Lung (tissue), 12 donors: ENCODE data around the gene BAIAP2. TPM values are rescaled to one million over a fixed set of nuclear protein-coding genes. Genes with fewer than 3 reads are reported as not detected.
A peak's percentile ranks its signal among the peaks of the same experiment; 100 is the strongest.

Source experiments
- ATAC-seq: fragments of 200-7000 bp; cut with Tn5 transposase; one replicate; pipeline ENCODE4 v1.9.1; 2020; ENCODE audit warnings: moderate number of reproducible peaks; ENCODE audit not compliant: insufficient read depth, low FRiP score
- DNase-seq, 3 donors: peaks; one replicate each; pipeline ENCODE4 v3.0.0-alpha.2; 2013 to 2017
- H3K27ac ChIP-seq, 2 donors: one replicate each; pipeline ENCODE4 v1.5.1; 2013; ENCODE audit warnings: mild to moderate bottlenecking in 2 of 2, moderate library complexity in 2 of 2, control low read depth in 1 of 2, inconsistent platforms in 1 of 2, low read depth in 1 of 2, low read length in 1 of 2
- H3K27me3 ChIP-seq, 3 donors: one replicate each; pipeline ENCODE4 v1.5.1; 2013; ENCODE audit warnings: low read length in 2 of 3; ENCODE audit not compliant: control insufficient read depth in 3 of 3, insufficient read depth in 3 of 3
- H3K36me3 ChIP-seq, 4 donors: one replicate each; pipeline ENCODE4 v1.5.1; 2013; ENCODE audit warnings: low read length in 4 of 4, mild to moderate bottlenecking in 1 of 4, moderate library complexity in 1 of 4; ENCODE audit not compliant: control insufficient read depth in 4 of 4, insufficient read depth in 4 of 4
- H3K4me1 ChIP-seq, 5 donors: one replicate each; pipeline ENCODE4 v1.5.1; 2013; ENCODE audit warnings: low read length in 5 of 5, mild to moderate bottlenecking in 2 of 5, moderate library complexity in 1 of 5; ENCODE audit not compliant: control insufficient read depth in 5 of 5, insufficient read depth in 5 of 5
- H3K4me3 ChIP-seq: one replicate; pipeline ENCODE4 v1.5.1; 2013; ENCODE audit warnings: mild to moderate bottlenecking, control low read depth, moderate library complexity
- H3K9ac ChIP-seq, 2 donors: one replicate each; pipeline ENCODE4 v1.5.1; 2013; ENCODE audit warnings: low read length in 2 of 2, control low read depth in 1 of 2; ENCODE audit not compliant: insufficient read depth in 1 of 2
- H3K9me3 ChIP-seq, 4 donors: one replicate each; pipeline ENCODE4 v1.5.1; 2013; ENCODE audit warnings: low read length in 3 of 4, mild to moderate bottlenecking in 1 of 4, moderate library complexity in 1 of 4; ENCODE audit not compliant: control insufficient read depth in 4 of 4, insufficient read depth in 3 of 4
- WGBS, 2 donors: extraction: QIAGEN DNeasy Blood & Tissue Kit; methylation state at CpG; one replicate each; pipeline ENCODE4 v1.1.7; 2013; 5-methylcytosine and 5-hydroxymethylcytosine counted together
- polyA plus RNA-seq, 2 donors: library from polyadenylated mRNA; stranded (reverse); fragments of 200-250 nt; gene quantifications; one replicate each; pipeline ENCODE4 v1.2.1, GENCODE V29; 2013
- total RNA-seq, 2 donors: library from RNA; depleted of rRNA in 1 of 2; stranded (reverse); fragments of >200 nt in 1 of 2; gene quantifications; one replicate each; pipeline ENCODE4 v1.2.1, GENCODE V29; 2014 to 2021
- TF ChIP-seq, protein P1 (sequence below): IDR thresholded peaks from 2 replicates; pipeline ENCODE4 v1.5.1; 2012; ENCODE audit warnings: mild to moderate bottlenecking; ENCODE audit errors: control extremely low read depth, extremely low read depth
- donor health status: control.
- donor health status: control.
- donor health status: Bipolar disorder and iron deficiency.
- donor health status: healthy.
- donor health status: DM: yes; HTN: yes; CAD: no.

BAIAP2 gene
- total and polyA plus RNA-seq, 4 donors: 59.2 to 141 (median 77.7) TPM

DNA sequence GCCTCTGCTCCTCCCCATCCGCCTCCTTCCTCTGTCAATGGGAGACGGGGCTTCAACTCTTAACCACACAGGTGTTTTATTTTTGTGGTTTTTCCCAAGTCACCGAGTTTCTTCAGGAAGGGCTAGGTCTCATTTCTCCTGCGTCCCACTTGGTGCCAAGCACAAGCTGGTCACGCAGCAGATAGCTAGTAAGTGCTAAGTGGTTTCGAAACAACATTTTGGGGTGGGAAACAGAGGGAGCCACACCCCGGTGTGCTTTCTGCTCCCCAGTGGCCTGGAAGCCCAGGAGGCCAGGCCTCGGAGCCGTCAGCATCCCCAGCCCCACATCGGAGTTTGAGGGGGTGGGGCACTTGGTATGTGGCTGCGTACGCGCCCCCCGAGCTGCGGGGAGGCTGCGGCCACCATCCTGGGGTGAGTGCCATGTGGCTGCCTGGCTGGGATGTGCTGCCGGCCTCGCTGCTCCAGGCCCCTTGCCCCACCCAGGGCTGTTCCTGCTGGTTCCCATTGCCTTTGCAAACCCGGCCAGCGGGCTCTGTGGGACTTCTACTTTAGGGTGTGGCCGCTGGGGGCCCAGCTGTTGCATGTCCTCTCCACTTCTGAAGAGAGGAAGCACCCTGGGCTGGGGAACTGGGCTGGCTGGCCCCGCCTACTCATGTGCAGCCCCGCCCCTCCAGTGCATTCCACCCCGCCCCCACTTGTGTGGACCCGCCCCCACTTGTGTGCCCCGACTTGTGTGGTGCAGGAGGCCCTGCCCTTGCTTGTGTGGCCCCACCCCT lies 55.6 kb downstream of the BAIAP2 start:
- TF ChIP-seq, protein P1, sequence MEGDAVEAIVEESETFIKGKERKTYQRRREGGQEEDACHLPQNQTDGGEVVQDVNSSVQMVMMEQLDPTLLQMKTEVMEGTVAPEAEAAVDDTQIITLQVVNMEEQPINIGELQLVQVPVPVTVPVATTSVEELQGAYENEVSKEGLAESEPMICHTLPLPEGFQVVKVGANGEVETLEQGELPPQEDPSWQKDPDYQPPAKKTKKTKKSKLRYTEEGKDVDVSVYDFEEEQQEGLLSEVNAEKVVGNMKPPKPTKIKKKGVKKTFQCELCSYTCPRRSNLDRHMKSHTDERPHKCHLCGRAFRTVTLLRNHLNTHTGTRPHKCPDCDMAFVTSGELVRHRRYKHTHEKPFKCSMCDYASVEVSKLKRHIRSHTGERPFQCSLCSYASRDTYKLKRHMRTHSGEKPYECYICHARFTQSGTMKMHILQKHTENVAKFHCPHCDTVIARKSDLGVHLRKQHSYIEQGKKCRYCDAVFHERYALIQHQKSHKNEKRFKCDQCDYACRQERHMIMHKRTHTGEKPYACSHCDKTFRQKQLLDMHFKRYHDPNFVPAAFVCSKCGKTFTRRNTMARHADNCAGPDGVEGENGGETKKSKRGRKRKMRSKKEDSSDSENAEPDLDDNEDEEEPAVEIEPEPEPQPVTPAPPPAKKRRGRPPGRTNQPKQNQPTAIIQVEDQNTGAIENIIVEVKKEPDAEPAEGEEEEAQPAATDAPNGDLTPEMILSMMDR: no peak
- H3K9me3 ChIP-seq: no peaks in the 10 kb centered on the region
- H3K4me1 ChIP-seq: peaks cover 0 to 18% (median 16%) of the 10 kb centered on the region in 5 donors
- DNase-seq: peak; percentile 60 to 69 (median 64)
- 51 to 52% methylated on average over 25 to 26 of the region's 26 CpGs for WGBS, 2 donors
- peak; percentile 56 for ATAC-seq
- no peak overlapping the region for H3K9ac ChIP-seq
- peaks cover 0 to 31% (median 0%) of the 10 kb centered on the region in 4 donors for H3K36me3 ChIP-seq
- peak overlapping the region in 1 of 2 donors; percentile 75 for H3K27ac ChIP-seq
- no peak overlapping the region for H3K4me3 ChIP-seq
- H3K27me3 ChIP-seq: no peaks in the 10 kb centered on the region

- H3K36me3 ChIP-seq: peaks cover 0 to 26% (median 0%) of the 10 kb centered on the region in 4 donors
- ATAC-seq: no peak
- DNase-seq: no peak
- no peaks in the 10 kb centered on the region for H3K9me3 ChIP-seq
- H3K4me3 ChIP-seq: no peak overlapping the region
- WGBS, 2 donors: 74 to 87% methylated on average over 9 of the region's 9 CpGs
- H3K27ac ChIP-seq: peak overlapping the region in 1 of 2 donors; percentile 12
- TF ChIP-seq, protein P1: no peak
- H3K4me1 ChIP-seq: peaks cover 0 to 18% (median 16%) of the 10 kb centered on the region in 5 donors
- no peaks in the 10 kb centered on the region for H3K27me3 ChIP-seq
- no peak overlapping the region for H3K9ac ChIP-seq
Measured at GRCh38 chr17:81091154-81091553, 56.2 kb downstream of the BAIAP2 start.

DNA sequence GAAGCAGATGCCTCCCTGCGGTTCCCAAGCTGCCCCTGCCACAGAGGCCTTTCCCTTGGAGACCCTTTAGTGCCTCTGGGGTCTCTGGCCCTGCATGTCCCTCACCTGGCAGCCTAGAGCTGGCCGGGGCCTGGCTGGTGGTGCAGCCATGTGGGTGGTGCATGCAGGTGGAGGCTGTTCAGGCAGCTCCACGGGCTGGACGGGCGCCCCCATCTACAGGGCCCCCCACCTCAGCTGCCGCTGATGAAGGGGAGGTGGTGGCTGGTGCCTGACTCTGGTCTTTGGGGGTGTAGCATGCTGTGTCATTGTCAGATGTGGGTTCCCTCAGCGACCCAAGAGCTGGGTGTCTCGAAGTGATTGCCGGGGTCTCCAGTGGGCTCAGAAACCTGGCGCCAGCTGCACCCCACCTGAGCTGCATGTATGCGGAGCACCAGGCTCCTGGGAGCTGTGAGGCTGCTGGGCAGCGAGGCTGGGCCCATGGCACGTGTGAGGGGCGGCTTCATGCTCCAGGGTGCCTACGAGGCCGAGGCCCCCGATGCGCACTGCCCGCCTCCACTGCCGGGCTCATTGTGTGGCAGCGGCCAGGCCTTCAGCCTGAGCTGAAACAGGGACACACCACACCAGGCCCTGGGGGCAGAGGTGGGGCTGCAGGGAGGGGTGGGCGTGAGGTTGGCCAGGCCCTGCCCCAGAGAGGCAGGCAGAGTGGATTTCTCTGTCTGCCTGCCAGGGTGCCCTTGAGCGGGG lies 57.0 kb downstream of the BAIAP2 start:
- no peak for ATAC-seq
- WGBS, 2 donors: 88 to 94% methylated on average over 23 of the region's 23 CpGs
- no peaks in the 10 kb centered on the region for H3K27me3 ChIP-seq
- no peaks in the 10 kb centered on the region for H3K9me3 ChIP-seq
- no peak for DNase-seq
- peaks cover 0 to 19% (median 0%) of the 10 kb centered on the region in 4 donors for H3K36me3 ChIP-seq
- peak overlapping the region in 1 of 2 donors; percentile 34 for H3K27ac ChIP-seq
- H3K9ac ChIP-seq: no peak overlapping the region
- peaks cover 0 to 20% (median 19%) of the 10 kb centered on the region in 5 donors for H3K4me1 ChIP-seq
- TF ChIP-seq, protein P1: no peak
- no peak overlapping the region for H3K4me3 ChIP-seq
